HPDE6-E6E7 (cell line): ENCODE measurements around the gene RNF14.
"Not testable (repeated sequence)": the region's sequence is repeated elsewhere in the genome, so short reads cannot be mapped to it uniquely, and the experiment has no call there.

Source experiments
- DNase-seq: peaks from one replicate; pipeline ENCODE4 v3.0.0; 2011; ENCODE audit warnings: missing footprints; ENCODE audit errors: extremely low spot score

Gene RNF14

GRCh38 chr5:142014911-142015584 lies 46.1 kb downstream of the RNF14 start:
- DNase-seq, result peak; percentile 70

GRCh38 chr5:142015781-142016533 lies 47.1 kb downstream of the RNF14 start:
- peak; percentile 50 for DNase-seq

- DNase-seq, result no peak
Measured at GRCh38 chr5:142016556-142016955, 47.7 kb downstream of the RNF14 start.

GRCh38 chr5:142017832-142018427 lies 49.0 kb downstream of the RNF14 start:
- DNase-seq, result no peak

GRCh38 chr5:142020122-142020659 lies 51.3 kb downstream of the RNF14 start:
- DNase-seq, result no peak

- DNase-seq, result no peak
Measured at GRCh38 chr5:142023836-142024235, 54.9 kb downstream of the RNF14 start.

- peak; percentile 83 for DNase-seq
Measured at GRCh38 chr5:142024771-142025304, 55.9 kb downstream of the RNF14 start.

GRCh38 chr5:142025637-142026036 lies 56.7 kb downstream of the RNF14 start:
- no peak for DNase-seq

- no peak for DNase-seq
Measured at GRCh38 chr5:142032150-142032549, 63.2 kb downstream of the RNF14 start.

- no peak for DNase-seq
Measured at GRCh38 chr5:142032747-142033631, 64.1 kb downstream of the RNF14 start.

GRCh38 chr5:142033632-142034567 lies 65.0 kb downstream of the RNF14 start:
- not testable (repeated sequence) for DNase-seq

- no peak for DNase-seq
Measured at GRCh38 chr5:142034994-142035393, 66.1 kb downstream of the RNF14 start.

- no peak for DNase-seq
Measured at GRCh38 chr5:142036918-142037317, 68.0 kb downstream of the RNF14 start.

- DNase-seq, result not testable (repeated sequence)
Measured at GRCh38 chr5:142037599-142037998, 68.7 kb downstream of the RNF14 start.

- no peak for DNase-seq
Measured at GRCh38 chr5:142038735-142039134, 69.8 kb downstream of the RNF14 start.
